Hepatic stellate cell (primary cell): ENCODE measurements around the gene MACROD2.

Source experiments
- DNase-seq: peaks from one replicate; pipeline ENCODE4 v3.0.0; 2011; ENCODE audit warnings: low spot score

Gene MACROD2

GRCh38 chr20:15628851-15629353, 1633.6 kb downstream of the MACROD2 start:
- no peak for DNase-seq

GRCh38 chr20:15630360-15630759, 1635.0 kb downstream of the MACROD2 start:
- DNase-seq = no peak

GRCh38 chr20:15632680-15633079, 1637.4 kb downstream of the MACROD2 start:
- no peak for DNase-seq

GRCh38 chr20:15634102-15634501, 1638.8 kb downstream of the MACROD2 start:
- DNase-seq = no peak

GRCh38 chr20:15637546-15637945, 1642.2 kb downstream of the MACROD2 start:
- no peak for DNase-seq

GRCh38 chr20:15637950-15638754, 1642.8 kb downstream of the MACROD2 start:
- DNase-seq = no peak

- no peak for DNase-seq
Measured at GRCh38 chr20:15638816-15639215, 1643.5 kb downstream of the MACROD2 start.

GRCh38 chr20:15639839-15640238, 1644.5 kb downstream of the MACROD2 start:
- DNase-seq = no peak

- DNase-seq = no peak
Measured at GRCh38 chr20:15642109-15642508, 1646.8 kb downstream of the MACROD2 start.

- DNase-seq = peak; percentile 29
Measured at GRCh38 chr20:15642676-15643075, 1647.4 kb downstream of the MACROD2 start.

GRCh38 chr20:15643713-15644112, 1648.4 kb downstream of the MACROD2 start:
- DNase-seq = no peak

GRCh38 chr20:15645816-15646215, 1650.5 kb downstream of the MACROD2 start:
- DNase-seq = no peak

- no peak for DNase-seq
Measured at GRCh38 chr20:15653396-15654207, 1658.3 kb downstream of the MACROD2 start.

- peak; percentile 32 for DNase-seq
Measured at GRCh38 chr20:15654208-15654649, 1658.9 kb downstream of the MACROD2 start.

GRCh38 chr20:15655295-15655874, 1660.1 kb downstream of the MACROD2 start:
- no peak for DNase-seq

- no peak for DNase-seq
Measured at GRCh38 chr20:15656124-15656523, 1660.8 kb downstream of the MACROD2 start.

GRCh38 chr20:15658295-15658694, 1663.0 kb downstream of the MACROD2 start:
- no peak for DNase-seq

- DNase-seq = peak; percentile 50
Measured at GRCh38 chr20:15673206-15673605, 1677.9 kb downstream of the MACROD2 start.

- no peak for DNase-seq
Measured at GRCh38 chr20:15674253-15675060, 1679.1 kb downstream of the MACROD2 start.

GRCh38 chr20:15675061-15675514, 1679.8 kb downstream of the MACROD2 start:
- DNase-seq = no peak

- no peak for DNase-seq
Measured at GRCh38 chr20:15675813-15676484, 1680.6 kb downstream of the MACROD2 start.
